GM21737 (cell line): ENCODE data around the gene WNK2.

Experiments
- ATAC-seq: cut with Tn5 transposase; IDR thresholded peaks from one replicate; pipeline ENCODE4 v1.9.1; 2021; ENCODE audit warnings: mild to moderate bottlenecking, moderate library complexity; ENCODE audit not compliant: unreplicated experiment

Gene WNK2

GRCh38 chr9:93290495-93291434 lies 106.8 kb downstream of the WNK2 start:
- no peak for ATAC-seq

- ATAC-seq, result no peak
Observed at GRCh38 chr9:93291536-93292287, 107.8 kb downstream of the WNK2 start.

GRCh38 chr9:93292288-93292615 lies 108.3 kb downstream of the WNK2 start:
- no peak for ATAC-seq

GRCh38 chr9:93292664-93293328 lies 108.9 kb downstream of the WNK2 start:
- no peak for ATAC-seq

- ATAC-seq, result no peak
Observed at GRCh38 chr9:93294011-93294410, 110.1 kb downstream of the WNK2 start.

- no peak for ATAC-seq
Observed at GRCh38 chr9:93295031-93295430, 111.1 kb downstream of the WNK2 start.

GRCh38 chr9:93295456-93296076 lies 111.6 kb downstream of the WNK2 start:
- no peak for ATAC-seq

- no peak for ATAC-seq
Observed at GRCh38 chr9:93296889-93297480, 113.0 kb downstream of the WNK2 start.

- ATAC-seq, result no peak
Observed at GRCh38 chr9:93297659-93298497, 113.9 kb downstream of the WNK2 start.

- no peak for ATAC-seq
Observed at GRCh38 chr9:93298498-93299417, 114.8 kb downstream of the WNK2 start.

GRCh38 chr9:93299418-93300174 lies 115.7 kb downstream of the WNK2 start:
- ATAC-seq, result no peak

- ATAC-seq, result no peak
Observed at GRCh38 chr9:93300175-93300572, 116.2 kb downstream of the WNK2 start.

GRCh38 chr9:93300585-93301081 lies 116.7 kb downstream of the WNK2 start:
- ATAC-seq, result no peak

- no peak for ATAC-seq
Observed at GRCh38 chr9:93301291-93301811, 117.4 kb downstream of the WNK2 start.

GRCh38 chr9:93301911-93302541 lies 118.1 kb downstream of the WNK2 start:
- no peak for ATAC-seq

- no peak for ATAC-seq
Observed at GRCh38 chr9:93302586-93303257, 118.8 kb downstream of the WNK2 start.
